ENCODE results near the gene MEOX2. TPM values are rescaled to one million over a fixed set of nuclear protein-coding genes. Genes with fewer than 3 reads are reported as not detected.

MEOX2 gene
- total RNA-seq, 1 donor from 2014 or later = 1.7 TPM

GRCh38 chr7:15648461-15648961 is 38.0 kb downstream of the MEOX2 start:
- no peak overlapping the region for H3K27ac ChIP-seq
- intact Hi-C loops (cut with DNase I) = no loop called here
- H3K27me3 ChIP-seq = no peaks in the 10 kb centered on the region
- TF ChIP-seq POLR2A (IDR thresholded peaks at IDR 0.05) (no peak), POLR2AphosphoS5 (IDR thresholded peaks at IDR 0.05; ENCODE audit: insufficient read depth in 1 of 2, low read depth in 1 of 2) (no peak), CTCF (IDR thresholded peaks at IDR 0.05) (no peak)
- H3K4me3 ChIP-seq = no peak overlapping the region
- no peak for DNase-seq (ENCODE audit: extremely low spot score in 2 of 2)
- H3K9me3 ChIP-seq = no peaks in the 10 kb centered on the region
- no peaks in the 10 kb centered on the region for H3K4me1 ChIP-seq
- no peaks in the 10 kb centered on the region for H3K36me3 ChIP-seq

- Histone ChIP-seq H3K4me1 (no peaks in the 10 kb centered on the region), H3K9me3 (no peaks in the 10 kb centered on the region), H3K27ac (no peak overlapping the region), H3K36me3 (no peaks in the 10 kb centered on the region), H3K27me3 (no peaks in the 10 kb centered on the region), H3K4me3 (no peak overlapping the region)
- intact Hi-C loops (cut with DNase I) = no loop called here
- no peak for TF ChIP-seq POLR2AphosphoS5 (IDR thresholded peaks at IDR 0.05; ENCODE audit: insufficient read depth in 1 of 2, low read depth in 1 of 2)
- no peak for TF ChIP-seq CTCF (IDR thresholded peaks at IDR 0.05)
- TF ChIP-seq POLR2A (IDR thresholded peaks at IDR 0.05) = no peak
- no peak for DNase-seq (ENCODE audit: extremely low spot score in 2 of 2)
These were observed 39.2 kb downstream of the MEOX2 start for GRCh38 chr7:15647309-15647708.

GRCh38 chr7:15643000-15643705 is 43.3 kb downstream of the MEOX2 start:
- H3K4me3 ChIP-seq = no peak overlapping the region

GRCh38 chr7:15628876-15629275 is 57.6 kb downstream of the MEOX2 start:
- TF ChIP-seq POLR2AphosphoS5 (IDR thresholded peaks at IDR 0.05; ENCODE audit: insufficient read depth in 1 of 2, low read depth in 1 of 2) (no peak), POLR2A (IDR thresholded peaks at IDR 0.05) (no peak), CTCF (IDR thresholded peaks at IDR 0.05) (no peak)
- intact Hi-C loops (cut with DNase I) = no loop called here

More at GRCh38 chr7:15643000-15643705, 43.3 kb downstream of the MEOX2 start:
- H3K36me3 ChIP-seq = no peaks in the 10 kb centered on the region
- intact Hi-C loops (cut with DNase I) = no loop called here
- no peak for DNase-seq (ENCODE audit: extremely low spot score in 2 of 2)
- H3K9me3 ChIP-seq = no peaks in the 10 kb centered on the region
- no peaks in the 10 kb centered on the region for H3K4me1 ChIP-seq
- H3K27ac ChIP-seq = no peak overlapping the region
- no peak for TF ChIP-seq CTCF (IDR thresholded peaks at IDR 0.05)
- H3K27me3 ChIP-seq = no peaks in the 10 kb centered on the region

GRCh38 chr7:15626041-15626440 is 60.4 kb downstream of the MEOX2 start:
- Histone ChIP-seq H3K4me1 (peaks cover 3% of the 10 kb centered on the region), H3K4me3 (no peak overlapping the region), H3K9me3 (no peaks in the 10 kb centered on the region), H3K27me3 (no peaks in the 10 kb centered on the region), H3K27ac (no peak overlapping the region), H3K36me3 (no peaks in the 10 kb centered on the region)
- no peak for TF ChIP-seq POLR2A (IDR thresholded peaks at IDR 0.05)
- TF ChIP-seq POLR2AphosphoS5 (IDR thresholded peaks at IDR 0.05; ENCODE audit: insufficient read depth in 1 of 2, low read depth in 1 of 2) = no peak
- no peak for TF ChIP-seq CTCF (IDR thresholded peaks at IDR 0.05)
- intact Hi-C loops (cut with DNase I) = no loop called here
- DNase-seq (ENCODE audit: extremely low spot score in 2 of 2) = no peak

More at GRCh38 chr7:15628876-15629275, 57.6 kb downstream of the MEOX2 start:
- Histone ChIP-seq H3K4me1 (no peaks in the 10 kb centered on the region), H3K27me3 (no peaks in the 10 kb centered on the region), H3K36me3 (no peaks in the 10 kb centered on the region), H3K4me3 (no peak overlapping the region), H3K27ac (no peak overlapping the region), H3K9me3 (no peaks in the 10 kb centered on the region)
- DNase-seq (ENCODE audit: extremely low spot score in 2 of 2) = no peak

All from vagina (tissue), 2 donors.